SK-N-SH treated with all-trans-retinoic acid at 6 μM for 48 hours (cell line): ENCODE measurements around the gene TRPV3.

Source experiments
- ARNTL ChIP-seq: fragments of 450-650 bp; formaldehyde crosslinking; IDR thresholded peaks from 2 replicates; pipeline ENCODE4 v1.5.0; 2020; ENCODE audit warnings: low read depth, mild to moderate bottlenecking, moderate library complexity, borderline replicate concordance
- GLIS3 ChIP-seq: fragments of 250-450 bp; sonication (Bioruptor Pico); IDR thresholded peaks from 2 replicates; pipeline ENCODE4 v1.5.0; 2020; ENCODE audit warnings: mild to moderate bottlenecking, moderate library complexity
- ISL1 ChIP-seq: fragments of 250-450 bp; sonication (Bioruptor Pico); IDR thresholded peaks from 2 replicates; pipeline ENCODE4 v2.1.2; 2022; ENCODE audit warnings: mild to moderate bottlenecking, moderate library complexity
- OSR1 ChIP-seq: fragments of 250-450 bp; sonication (Bioruptor Pico); IDR thresholded peaks from 2 replicates; pipeline ENCODE4 v1.8.0; 2022; ENCODE audit warnings: moderate library complexity, mild to moderate bottlenecking, inconsistent platforms
- PPARA ChIP-seq: fragments of 250-450 bp; sonication (Bioruptor Pico); IDR thresholded peaks from 2 replicates; pipeline ENCODE4 v1.5.0; 2020; ENCODE audit warnings: mild to moderate bottlenecking, borderline replicate concordance
- RARB ChIP-seq: fragments of 250-450 bp; sonication (Bioruptor Pico); IDR thresholded peaks from 2 replicates; pipeline ENCODE4 v1.8.0; 2021; ENCODE audit warnings: mild to moderate bottlenecking, moderate library complexity
- TOX ChIP-seq: fragments of 250-450 bp; sonication (Bioruptor Pico); IDR thresholded peaks from 2 replicates; pipeline ENCODE4 v1.8.0; 2021; ENCODE audit warnings: mild to moderate bottlenecking, moderate library complexity, borderline replicate concordance
- ZFP3 ChIP-seq: fragments of 250-450 bp; sonication (Bioruptor Pico); IDR thresholded peaks from 2 replicates; pipeline ENCODE4 v1.5.0; 2020; ENCODE audit warnings: mild to moderate bottlenecking, moderate library complexity
- ZFP30 ChIP-seq: fragments of 450-650 bp; formaldehyde crosslinking; IDR thresholded peaks from 2 replicates; pipeline ENCODE4 v1.5.0; 2022; ENCODE audit warnings: mild to moderate bottlenecking, moderate library complexity
- ZNF565 ChIP-seq: fragments of 450-650 bp; formaldehyde crosslinking; conservative IDR thresholded peaks from 2 replicates; pipeline ENCODE4 v1.5.0; 2020; ENCODE audit warnings: low read depth, mild to moderate bottlenecking, moderate library complexity
- TF ChIP-seq, protein P1 (sequence below): fragments of 250-450 bp; sonication (Bioruptor Pico); IDR thresholded peaks from 2 replicates; pipeline ENCODE4 v1.8.0; 2020; ENCODE audit warnings: mild to moderate bottlenecking, moderate library complexity, borderline replicate concordance
- TF ChIP-seq, protein P2 (sequence below): fragments of 250-450 bp; sonication (Bioruptor Pico); IDR thresholded peaks from 2 replicates; pipeline ENCODE4 v1.5.1; 2020; ENCODE audit warnings: low read depth, mild to moderate bottlenecking, moderate library complexity
- TF ChIP-seq, protein P3 (sequence below): fragments of 250-450 bp; sonication (Bioruptor Pico); IDR thresholded peaks from 2 replicates; pipeline ENCODE4 v1.8.0; 2021; ENCODE audit warnings: low read depth, mild to moderate bottlenecking, moderate library complexity, borderline replicate concordance
- TF ChIP-seq, protein P4 (sequence below): fragments of 250-450 bp; sonication (Bioruptor Pico); IDR thresholded peaks from 2 replicates; pipeline ENCODE4 v1.5.0; 2020; ENCODE audit warnings: mild to moderate bottlenecking, moderate library complexity

DNA sequence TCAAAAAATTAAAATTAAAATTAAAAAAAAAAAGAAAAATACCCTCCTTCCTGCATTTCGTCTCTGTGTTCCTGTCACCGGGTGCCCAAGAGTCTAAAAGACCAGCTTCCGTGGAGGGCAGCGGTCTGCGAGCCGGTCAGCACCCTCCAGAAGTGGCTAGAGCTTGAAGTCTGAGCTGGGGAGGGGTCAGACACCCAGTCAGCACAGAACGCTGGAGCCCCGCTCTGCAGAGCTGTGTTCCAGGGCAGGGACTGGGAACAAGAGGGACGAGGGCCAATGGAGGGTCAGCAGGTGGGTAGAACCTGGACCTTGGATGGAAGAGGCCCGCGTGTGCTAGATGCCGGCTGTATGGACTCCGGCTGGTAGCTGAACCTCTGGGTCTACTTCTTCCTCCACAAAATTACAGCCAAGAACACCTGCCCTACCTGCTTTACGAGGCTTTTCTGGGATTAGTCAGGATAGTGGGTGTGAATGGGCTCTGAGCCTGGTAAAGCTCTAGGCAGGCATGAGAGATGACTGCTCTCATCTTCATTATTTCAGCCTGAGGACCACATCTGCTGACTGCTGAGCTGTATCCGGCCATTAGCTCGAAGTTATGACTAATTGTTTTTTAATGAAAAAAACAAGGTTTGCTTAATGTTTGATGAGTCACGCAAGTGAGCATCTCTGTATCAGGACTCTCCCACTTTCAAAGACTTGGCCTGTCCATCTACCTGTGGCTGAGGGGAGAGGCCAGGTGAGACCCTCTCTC, 45.7 kb upstream of the TRPV3 start:
- TF ChIP-seq, protein P1, sequence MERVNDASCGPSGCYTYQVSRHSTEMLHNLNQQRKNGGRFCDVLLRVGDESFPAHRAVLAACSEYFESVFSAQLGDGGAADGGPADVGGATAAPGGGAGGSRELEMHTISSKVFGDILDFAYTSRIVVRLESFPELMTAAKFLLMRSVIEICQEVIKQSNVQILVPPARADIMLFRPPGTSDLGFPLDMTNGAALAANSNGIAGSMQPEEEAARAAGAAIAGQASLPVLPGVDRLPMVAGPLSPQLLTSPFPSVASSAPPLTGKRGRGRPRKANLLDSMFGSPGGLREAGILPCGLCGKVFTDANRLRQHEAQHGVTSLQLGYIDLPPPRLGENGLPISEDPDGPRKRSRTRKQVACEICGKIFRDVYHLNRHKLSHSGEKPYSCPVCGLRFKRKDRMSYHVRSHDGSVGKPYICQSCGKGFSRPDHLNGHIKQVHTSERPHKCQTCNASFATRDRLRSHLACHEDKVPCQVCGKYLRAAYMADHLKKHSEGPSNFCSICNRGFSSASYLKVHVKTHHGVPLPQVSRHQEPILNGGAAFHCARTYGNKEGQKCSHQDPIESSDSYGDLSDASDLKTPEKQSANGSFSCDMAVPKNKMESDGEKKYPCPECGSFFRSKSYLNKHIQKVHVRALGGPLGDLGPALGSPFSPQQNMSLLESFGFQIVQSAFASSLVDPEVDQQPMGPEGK (CRISPR knock-in tag): no peak
- TF ChIP-seq TOX (CRISPR knock-in tag) (no peak), ARNTL (no peak), ZFP30 (no peak), ZFP3 (no peak), OSR1 (CRISPR knock-in tag) (no peak), RARB (no peak), GLIS3 (CRISPR knock-in tag) (no peak), ZNF565 (CRISPR knock-in tag) (no peak), PPARA (no peak), ISL1 (no peak)
- TF ChIP-seq, protein P2, sequence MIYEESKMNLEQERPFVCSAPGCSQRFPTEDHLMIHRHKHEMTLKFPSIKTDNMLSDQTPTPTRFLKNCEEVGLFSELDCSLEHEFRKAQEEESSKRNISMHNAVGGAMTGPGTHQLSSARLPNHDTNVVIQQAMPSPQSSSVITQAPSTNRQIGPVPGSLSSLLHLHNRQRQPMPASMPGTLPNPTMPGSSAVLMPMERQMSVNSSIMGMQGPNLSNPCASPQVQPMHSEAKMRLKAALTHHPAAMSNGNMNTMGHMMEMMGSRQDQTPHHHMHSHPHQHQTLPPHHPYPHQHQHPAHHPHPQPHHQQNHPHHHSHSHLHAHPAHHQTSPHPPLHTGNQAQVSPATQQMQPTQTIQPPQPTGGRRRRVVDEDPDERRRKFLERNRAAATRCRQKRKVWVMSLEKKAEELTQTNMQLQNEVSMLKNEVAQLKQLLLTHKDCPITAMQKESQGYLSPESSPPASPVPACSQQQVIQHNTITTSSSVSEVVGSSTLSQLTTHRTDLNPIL: no peak
- TF ChIP-seq, protein P3, sequence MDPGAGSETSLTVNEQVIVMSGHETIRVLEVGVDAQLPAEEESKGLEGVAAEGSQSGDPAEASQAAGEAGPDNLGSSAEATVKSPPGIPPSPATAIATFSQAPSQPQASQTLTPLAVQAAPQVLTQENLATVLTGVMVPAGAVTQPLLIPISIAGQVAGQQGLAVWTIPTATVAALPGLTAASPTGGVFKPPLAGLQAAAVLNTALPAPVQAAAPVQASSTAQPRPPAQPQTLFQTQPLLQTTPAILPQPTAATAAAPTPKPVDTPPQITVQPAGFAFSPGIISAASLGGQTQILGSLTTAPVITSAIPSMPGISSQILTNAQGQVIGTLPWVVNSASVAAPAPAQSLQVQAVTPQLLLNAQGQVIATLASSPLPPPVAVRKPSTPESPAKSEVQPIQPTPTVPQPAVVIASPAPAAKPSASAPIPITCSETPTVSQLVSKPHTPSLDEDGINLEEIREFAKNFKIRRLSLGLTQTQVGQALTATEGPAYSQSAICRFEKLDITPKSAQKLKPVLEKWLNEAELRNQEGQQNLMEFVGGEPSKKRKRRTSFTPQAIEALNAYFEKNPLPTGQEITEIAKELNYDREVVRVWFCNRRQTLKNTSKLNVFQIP (CRISPR knock-in tag): no peak
- TF ChIP-seq, protein P4, sequence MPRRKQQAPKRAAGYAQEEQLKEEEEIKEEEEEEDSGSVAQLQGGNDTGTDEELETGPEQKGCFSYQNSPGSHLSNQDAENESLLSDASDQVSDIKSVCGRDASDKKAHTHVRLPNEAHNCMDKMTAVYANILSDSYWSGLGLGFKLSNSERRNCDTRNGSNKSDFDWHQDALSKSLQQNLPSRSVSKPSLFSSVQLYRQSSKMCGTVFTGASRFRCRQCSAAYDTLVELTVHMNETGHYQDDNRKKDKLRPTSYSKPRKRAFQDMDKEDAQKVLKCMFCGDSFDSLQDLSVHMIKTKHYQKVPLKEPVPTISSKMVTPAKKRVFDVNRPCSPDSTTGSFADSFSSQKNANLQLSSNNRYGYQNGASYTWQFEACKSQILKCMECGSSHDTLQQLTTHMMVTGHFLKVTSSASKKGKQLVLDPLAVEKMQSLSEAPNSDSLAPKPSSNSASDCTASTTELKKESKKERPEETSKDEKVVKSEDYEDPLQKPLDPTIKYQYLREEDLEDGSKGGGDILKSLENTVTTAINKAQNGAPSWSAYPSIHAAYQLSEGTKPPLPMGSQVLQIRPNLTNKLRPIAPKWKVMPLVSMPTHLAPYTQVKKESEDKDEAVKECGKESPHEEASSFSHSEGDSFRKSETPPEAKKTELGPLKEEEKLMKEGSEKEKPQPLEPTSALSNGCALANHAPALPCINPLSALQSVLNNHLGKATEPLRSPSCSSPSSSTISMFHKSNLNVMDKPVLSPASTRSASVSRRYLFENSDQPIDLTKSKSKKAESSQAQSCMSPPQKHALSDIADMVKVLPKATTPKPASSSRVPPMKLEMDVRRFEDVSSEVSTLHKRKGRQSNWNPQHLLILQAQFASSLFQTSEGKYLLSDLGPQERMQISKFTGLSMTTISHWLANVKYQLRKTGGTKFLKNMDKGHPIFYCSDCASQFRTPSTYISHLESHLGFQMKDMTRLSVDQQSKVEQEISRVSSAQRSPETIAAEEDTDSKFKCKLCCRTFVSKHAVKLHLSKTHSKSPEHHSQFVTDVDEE (CRISPR knock-in tag): no peak
